NB4 (cell line): ENCODE results near the gene HS3ST5.

ENCODE experiments used
- CTCF ChIP-seq: IDR thresholded peaks from one replicate; pipeline ENCODE4 v1.5.1; 2012; ENCODE audit warnings: low read depth, low read length
- MAX ChIP-seq: IDR thresholded peaks from 2 replicates; pipeline ENCODE4 v1.6.1; 2011; ENCODE audit warnings: low read depth, low read length
- POLR2A ChIP-seq: IDR thresholded peaks from 2 replicates; pipeline ENCODE4 v1.6.1; 2011; ENCODE audit warnings: mild to moderate bottlenecking; ENCODE audit not compliant: insufficient read length; ENCODE audit errors: extremely low read depth

GRCh38 chr6:114203460-114203859 is 139.4 kb downstream of the HS3ST5 start:
- TF ChIP-seq CTCF (no peak), MAX (no peak), POLR2A (no peak)
